ENCODE results near the gene RAB1B.
"Not testable (repeated sequence)": the region's sequence is repeated elsewhere in the genome, so short reads cannot be mapped to it uniquely, and the experiment has no call there.

DNA sequence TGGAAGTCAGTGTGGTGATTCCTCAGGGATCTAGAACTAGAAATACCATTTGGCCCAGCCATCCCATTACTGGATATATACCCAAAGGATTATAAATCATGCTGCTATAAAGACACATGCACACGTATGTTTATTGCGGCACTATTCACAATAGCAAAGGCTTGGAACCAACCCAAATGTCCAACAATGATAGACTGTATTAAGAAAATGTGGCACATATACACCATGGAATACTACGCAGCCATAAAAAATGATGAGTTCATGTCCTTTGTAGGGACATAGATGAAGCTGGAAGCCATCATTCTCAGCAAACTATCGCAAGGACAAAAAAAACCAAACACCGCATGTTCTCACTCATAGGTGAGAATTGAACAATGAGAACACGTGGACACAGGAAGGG, 52.3 kb downstream of the RAB1B start:
- TF ChIP-seq, protein P1, sequence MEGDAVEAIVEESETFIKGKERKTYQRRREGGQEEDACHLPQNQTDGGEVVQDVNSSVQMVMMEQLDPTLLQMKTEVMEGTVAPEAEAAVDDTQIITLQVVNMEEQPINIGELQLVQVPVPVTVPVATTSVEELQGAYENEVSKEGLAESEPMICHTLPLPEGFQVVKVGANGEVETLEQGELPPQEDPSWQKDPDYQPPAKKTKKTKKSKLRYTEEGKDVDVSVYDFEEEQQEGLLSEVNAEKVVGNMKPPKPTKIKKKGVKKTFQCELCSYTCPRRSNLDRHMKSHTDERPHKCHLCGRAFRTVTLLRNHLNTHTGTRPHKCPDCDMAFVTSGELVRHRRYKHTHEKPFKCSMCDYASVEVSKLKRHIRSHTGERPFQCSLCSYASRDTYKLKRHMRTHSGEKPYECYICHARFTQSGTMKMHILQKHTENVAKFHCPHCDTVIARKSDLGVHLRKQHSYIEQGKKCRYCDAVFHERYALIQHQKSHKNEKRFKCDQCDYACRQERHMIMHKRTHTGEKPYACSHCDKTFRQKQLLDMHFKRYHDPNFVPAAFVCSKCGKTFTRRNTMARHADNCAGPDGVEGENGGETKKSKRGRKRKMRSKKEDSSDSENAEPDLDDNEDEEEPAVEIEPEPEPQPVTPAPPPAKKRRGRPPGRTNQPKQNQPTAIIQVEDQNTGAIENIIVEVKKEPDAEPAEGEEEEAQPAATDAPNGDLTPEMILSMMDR (IDR thresholded peaks at IDR 0.05; ENCODE audit: low read depth, low read length, missing input control), result not testable (repeated sequence)
- TF ChIP-seq, protein P2, sequence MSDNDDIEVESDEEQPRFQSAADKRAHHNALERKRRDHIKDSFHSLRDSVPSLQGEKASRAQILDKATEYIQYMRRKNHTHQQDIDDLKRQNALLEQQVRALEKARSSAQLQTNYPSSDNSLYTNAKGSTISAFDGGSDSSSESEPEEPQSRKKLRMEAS (IDR thresholded peaks at IDR 0.05), result not testable (repeated sequence)
- TF ChIP-seq EGR1 (IDR thresholded peaks at IDR 0.05; ENCODE audit: low read depth in 2 of 2); TAF1 (conservative IDR thresholded peaks at IDR 0.05); FOXA1 (IDR thresholded peaks at IDR 0.05); SP1 (IDR thresholded peaks at IDR 0.05); GABPA (IDR thresholded peaks at IDR 0.05 in 1 of 2, conservative IDR thresholded peaks at IDR 0.05 in 1 of 2); RAD21 (IDR thresholded peaks at IDR 0.05); JUND (IDR thresholded peaks at IDR 0.05); YY1 (IDR thresholded peaks at IDR 0.05): not testable (repeated sequence)
- TF ChIP-seq, protein P3, sequence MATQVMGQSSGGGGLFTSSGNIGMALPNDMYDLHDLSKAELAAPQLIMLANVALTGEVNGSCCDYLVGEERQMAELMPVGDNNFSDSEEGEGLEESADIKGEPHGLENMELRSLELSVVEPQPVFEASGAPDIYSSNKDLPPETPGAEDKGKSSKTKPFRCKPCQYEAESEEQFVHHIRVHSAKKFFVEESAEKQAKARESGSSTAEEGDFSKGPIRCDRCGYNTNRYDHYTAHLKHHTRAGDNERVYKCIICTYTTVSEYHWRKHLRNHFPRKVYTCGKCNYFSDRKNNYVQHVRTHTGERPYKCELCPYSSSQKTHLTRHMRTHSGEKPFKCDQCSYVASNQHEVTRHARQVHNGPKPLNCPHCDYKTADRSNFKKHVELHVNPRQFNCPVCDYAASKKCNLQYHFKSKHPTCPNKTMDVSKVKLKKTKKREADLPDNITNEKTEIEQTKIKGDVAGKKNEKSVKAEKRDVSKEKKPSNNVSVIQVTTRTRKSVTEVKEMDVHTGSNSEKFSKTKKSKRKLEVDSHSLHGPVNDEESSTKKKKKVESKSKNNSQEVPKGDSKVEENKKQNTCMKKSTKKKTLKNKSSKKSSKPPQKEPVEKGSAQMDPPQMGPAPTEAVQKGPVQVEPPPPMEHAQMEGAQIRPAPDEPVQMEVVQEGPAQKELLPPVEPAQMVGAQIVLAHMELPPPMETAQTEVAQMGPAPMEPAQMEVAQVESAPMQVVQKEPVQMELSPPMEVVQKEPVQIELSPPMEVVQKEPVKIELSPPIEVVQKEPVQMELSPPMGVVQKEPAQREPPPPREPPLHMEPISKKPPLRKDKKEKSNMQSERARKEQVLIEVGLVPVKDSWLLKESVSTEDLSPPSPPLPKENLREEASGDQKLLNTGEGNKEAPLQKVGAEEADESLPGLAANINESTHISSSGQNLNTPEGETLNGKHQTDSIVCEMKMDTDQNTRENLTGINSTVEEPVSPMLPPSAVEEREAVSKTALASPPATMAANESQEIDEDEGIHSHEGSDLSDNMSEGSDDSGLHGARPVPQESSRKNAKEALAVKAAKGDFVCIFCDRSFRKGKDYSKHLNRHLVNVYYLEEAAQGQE (IDR thresholded peaks at IDR 0.05), result not testable (repeated sequence)
